B cell (primary cell): ENCODE data around the gene RTTN.

ENCODE experiments used
- EZH2 ChIP-seq: IDR thresholded peaks from 2 replicates; pipeline ENCODE4 v1.6.1; 2012; ENCODE audit warnings: borderline replicate concordance, low read depth, mild to moderate bottlenecking, moderate library complexity, low read length; ENCODE audit not compliant: insufficient read depth, poor library complexity, severe bottlenecking
- TF ChIP-seq, protein P1 (sequence below): fragments of 200-600 bp; IDR thresholded peaks from one replicate; pipeline ENCODE4 v1.8.0; 2022; ENCODE audit warnings: antibody characterized with exemption, mild to moderate bottlenecking

DNA sequence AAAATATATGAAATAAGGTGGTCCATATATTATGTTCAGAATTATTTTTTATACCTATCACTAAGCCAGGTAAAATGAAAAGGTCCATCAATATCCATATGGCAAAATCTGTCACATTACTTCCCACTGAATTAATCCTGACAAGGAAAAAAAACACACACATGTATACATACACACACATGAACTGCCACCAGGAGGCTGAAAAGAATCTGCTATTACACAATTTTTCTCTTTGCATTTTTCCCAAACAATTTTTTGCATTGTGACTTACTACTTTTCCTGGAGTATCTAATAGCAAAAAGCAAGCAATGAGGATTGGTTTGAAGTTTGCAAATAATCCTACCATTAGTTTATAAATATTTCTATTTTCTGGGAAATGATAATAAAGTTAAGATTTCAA lies 129.6 kb downstream of the RTTN start:
- TF ChIP-seq EZH2: no peak
- TF ChIP-seq, protein P1, sequence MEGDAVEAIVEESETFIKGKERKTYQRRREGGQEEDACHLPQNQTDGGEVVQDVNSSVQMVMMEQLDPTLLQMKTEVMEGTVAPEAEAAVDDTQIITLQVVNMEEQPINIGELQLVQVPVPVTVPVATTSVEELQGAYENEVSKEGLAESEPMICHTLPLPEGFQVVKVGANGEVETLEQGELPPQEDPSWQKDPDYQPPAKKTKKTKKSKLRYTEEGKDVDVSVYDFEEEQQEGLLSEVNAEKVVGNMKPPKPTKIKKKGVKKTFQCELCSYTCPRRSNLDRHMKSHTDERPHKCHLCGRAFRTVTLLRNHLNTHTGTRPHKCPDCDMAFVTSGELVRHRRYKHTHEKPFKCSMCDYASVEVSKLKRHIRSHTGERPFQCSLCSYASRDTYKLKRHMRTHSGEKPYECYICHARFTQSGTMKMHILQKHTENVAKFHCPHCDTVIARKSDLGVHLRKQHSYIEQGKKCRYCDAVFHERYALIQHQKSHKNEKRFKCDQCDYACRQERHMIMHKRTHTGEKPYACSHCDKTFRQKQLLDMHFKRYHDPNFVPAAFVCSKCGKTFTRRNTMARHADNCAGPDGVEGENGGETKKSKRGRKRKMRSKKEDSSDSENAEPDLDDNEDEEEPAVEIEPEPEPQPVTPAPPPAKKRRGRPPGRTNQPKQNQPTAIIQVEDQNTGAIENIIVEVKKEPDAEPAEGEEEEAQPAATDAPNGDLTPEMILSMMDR: no peak
